ENCODE results near the gene SUSD5.
A peak's percentile ranks its signal among the peaks of the same experiment; 100 is the strongest.
"Not testable (repeated sequence)": the region's sequence is repeated elsewhere in the genome, so short reads cannot be mapped to it uniquely, and the experiment has no call there.

The SUSD5 gene

DNA sequence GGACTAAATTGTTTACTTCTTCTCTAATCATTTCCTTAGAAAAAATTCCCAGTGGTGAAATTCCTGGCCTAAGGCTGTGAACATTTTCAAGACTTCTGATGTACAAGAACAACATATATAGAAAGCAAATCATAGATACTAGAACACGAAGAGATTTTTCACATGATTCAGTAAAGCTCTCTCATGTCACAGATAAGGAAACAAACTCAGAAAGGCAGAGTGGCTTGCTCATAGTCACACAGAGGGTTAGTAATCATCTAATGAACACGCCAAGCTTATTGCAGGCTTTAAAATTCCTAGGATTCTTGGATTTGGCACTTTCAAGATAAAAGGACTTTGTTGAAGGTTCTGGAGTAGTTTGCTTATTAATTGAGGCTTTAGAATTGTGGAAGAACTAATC lies 78.6 kb downstream of the SUSD5 start:
- no peak for DNase-seq
- Histone ChIP-seq H3K4me3 (ENCODE audit: low read depth, low read length) (no peak overlapping the region), H3K9me3 (ENCODE audit: severe bottlenecking) (no peaks in the 10 kb centered on the region), H3K27me3 (ENCODE audit: insufficient read depth, low read depth, severe bottlenecking) (no peaks in the 10 kb centered on the region), H3K36me3 (peaks cover 7% of the 10 kb centered on the region), H3K27ac (no peak overlapping the region)
- TF ChIP-seq, protein P1, sequence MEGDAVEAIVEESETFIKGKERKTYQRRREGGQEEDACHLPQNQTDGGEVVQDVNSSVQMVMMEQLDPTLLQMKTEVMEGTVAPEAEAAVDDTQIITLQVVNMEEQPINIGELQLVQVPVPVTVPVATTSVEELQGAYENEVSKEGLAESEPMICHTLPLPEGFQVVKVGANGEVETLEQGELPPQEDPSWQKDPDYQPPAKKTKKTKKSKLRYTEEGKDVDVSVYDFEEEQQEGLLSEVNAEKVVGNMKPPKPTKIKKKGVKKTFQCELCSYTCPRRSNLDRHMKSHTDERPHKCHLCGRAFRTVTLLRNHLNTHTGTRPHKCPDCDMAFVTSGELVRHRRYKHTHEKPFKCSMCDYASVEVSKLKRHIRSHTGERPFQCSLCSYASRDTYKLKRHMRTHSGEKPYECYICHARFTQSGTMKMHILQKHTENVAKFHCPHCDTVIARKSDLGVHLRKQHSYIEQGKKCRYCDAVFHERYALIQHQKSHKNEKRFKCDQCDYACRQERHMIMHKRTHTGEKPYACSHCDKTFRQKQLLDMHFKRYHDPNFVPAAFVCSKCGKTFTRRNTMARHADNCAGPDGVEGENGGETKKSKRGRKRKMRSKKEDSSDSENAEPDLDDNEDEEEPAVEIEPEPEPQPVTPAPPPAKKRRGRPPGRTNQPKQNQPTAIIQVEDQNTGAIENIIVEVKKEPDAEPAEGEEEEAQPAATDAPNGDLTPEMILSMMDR (IDR thresholded peaks at IDR 0.05; ENCODE audit: low read depth, low read length) = no peak

DNA sequence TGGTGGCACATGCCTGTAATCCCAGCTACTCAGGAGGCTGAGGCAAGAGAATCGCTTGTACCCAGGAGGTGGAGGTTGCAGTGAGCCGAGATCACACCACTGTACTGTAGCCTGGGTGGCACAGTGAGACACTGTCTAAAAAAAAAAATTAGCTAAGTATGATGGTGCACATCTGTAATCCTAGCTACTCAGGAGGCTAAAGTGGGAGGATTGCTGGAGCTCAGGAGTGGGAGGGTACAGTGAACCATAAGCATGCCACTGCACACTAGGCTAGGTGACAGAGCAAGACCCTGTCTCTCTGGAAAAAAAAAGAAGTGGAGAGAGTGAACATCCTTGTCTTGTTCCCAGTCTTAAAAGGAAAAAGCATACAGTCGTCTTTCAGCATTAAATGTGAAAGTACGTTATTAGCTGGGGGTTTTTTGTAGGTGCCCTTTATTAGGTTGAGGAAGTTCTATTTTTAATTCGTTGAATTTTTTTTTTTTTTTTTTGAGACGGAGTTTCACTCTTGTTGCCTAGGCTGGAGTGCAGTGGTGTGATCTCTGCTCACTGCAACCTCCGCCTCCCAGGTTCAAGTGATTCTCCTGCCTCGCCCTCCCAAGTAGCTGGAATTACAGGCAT lies 79.5 kb downstream of the SUSD5 start:
- H3K4me3 ChIP-seq (ENCODE audit: low read depth, low read length); H3K27me3 ChIP-seq (ENCODE audit: insufficient read depth, low read depth, severe bottlenecking): not testable (repeated sequence)

DNA sequence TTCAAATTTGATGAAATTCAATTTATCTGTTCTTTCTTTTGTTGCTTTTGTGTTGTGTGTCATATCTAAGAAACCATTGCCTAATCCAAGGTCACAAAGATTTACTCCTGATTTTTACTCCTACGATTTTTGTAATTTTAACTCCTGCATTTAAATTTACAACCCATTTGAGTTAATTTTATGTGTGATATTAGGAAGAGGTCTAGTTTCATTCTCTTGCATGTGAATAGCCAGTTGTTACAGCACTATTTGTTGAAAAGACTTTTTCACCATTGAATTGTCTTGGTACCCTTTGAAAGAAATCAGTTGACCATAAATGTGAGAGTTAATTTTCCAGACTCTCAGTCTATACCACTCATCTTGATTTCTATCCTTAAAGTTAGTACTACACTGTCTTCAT lies 80.9 kb downstream of the SUSD5 start:
- no peak overlapping the region for H3K27ac ChIP-seq
- DNase-seq = no peak
- no peaks in the 10 kb centered on the region for H3K27me3 ChIP-seq (ENCODE audit: insufficient read depth, low read depth, severe bottlenecking)
- TF ChIP-seq, protein P1 (IDR thresholded peaks at IDR 0.05; ENCODE audit: low read depth, low read length) = no peak
- H3K4me3 ChIP-seq (ENCODE audit: low read depth, low read length) = no peak overlapping the region
- H3K9me3 ChIP-seq (ENCODE audit: severe bottlenecking) = no peaks in the 10 kb centered on the region
- H3K36me3 ChIP-seq = peaks cover 21% of the 10 kb centered on the region

More for the DNA sequence above, 79.5 kb downstream of the SUSD5 start:
- H3K9me3 ChIP-seq (ENCODE audit: severe bottlenecking); H3K27ac ChIP-seq; DNase-seq: not testable (repeated sequence)
- peaks cover 14% of the 10 kb centered on the region for H3K36me3 ChIP-seq

DNA sequence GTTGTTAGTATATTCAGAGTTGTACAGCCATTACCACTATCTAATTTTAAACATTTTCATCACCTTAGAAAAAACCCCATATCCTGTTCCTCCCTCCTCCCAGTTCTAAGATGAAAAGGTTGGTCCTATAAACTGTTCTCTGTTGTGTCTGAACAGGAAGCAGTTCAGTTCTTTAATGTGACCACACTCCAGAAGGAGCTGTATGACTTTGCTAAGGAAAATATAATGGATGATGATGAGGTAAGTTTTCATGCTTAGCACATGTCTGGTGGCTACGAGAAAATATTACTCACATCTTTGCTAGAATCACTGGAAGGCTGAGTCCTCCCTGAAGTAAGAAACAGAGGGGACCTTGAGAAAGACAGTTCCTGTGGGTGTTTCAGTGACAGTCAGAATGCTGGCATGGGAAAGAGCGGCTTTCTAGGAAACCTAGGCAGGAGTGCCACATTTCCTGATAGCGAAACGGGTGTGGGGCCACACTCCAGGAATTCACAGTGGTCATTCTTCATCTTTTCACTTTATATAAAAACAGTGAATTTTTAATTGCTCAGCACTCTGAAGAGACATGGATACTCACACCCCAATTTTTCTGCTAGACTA lies 84.5 kb downstream of the SUSD5 start:
- H3K36me3 ChIP-seq = peaks cover 30% of the 10 kb centered on the region
- no peak overlapping the region for H3K27ac ChIP-seq
- no peaks in the 10 kb centered on the region for H3K9me3 ChIP-seq (ENCODE audit: severe bottlenecking)
- H3K27me3 ChIP-seq (ENCODE audit: insufficient read depth, low read depth, severe bottlenecking) = no peaks in the 10 kb centered on the region
- TF ChIP-seq, protein P1 (IDR thresholded peaks at IDR 0.05; ENCODE audit: low read depth, low read length) = no peak
- no peak overlapping the region for H3K4me3 ChIP-seq (ENCODE audit: low read depth, low read length)
- DNase-seq = no peak

DNA sequence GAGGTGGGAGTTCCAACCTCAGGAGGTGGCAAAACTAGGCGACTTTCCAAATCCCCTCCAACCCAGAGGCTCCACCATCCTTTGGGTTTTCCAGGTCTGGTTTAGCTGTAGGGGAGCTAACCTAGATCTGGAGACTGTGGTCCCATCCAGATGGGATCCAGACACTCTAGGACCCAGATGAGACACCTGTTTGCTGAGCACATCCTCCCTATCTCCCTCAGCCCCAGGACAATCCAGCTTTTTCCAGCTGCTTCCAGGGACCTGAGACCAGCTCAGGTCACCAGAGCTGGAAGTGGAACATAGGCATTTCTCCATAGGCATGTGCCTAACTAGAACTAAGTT lies 86.6 kb downstream of the SUSD5 start:
- H3K27me3 ChIP-seq (ENCODE audit: insufficient read depth, low read depth, severe bottlenecking) = no peaks in the 10 kb centered on the region
- no peak for DNase-seq
- no peaks in the 10 kb centered on the region for H3K9me3 ChIP-seq (ENCODE audit: severe bottlenecking)
- peaks cover 30% of the 10 kb centered on the region for H3K36me3 ChIP-seq
- TF ChIP-seq, protein P1 (IDR thresholded peaks at IDR 0.05; ENCODE audit: low read depth, low read length) = no peak
- no peak overlapping the region for H3K27ac ChIP-seq
- no peak overlapping the region for H3K4me3 ChIP-seq (ENCODE audit: low read depth, low read length)

DNA sequence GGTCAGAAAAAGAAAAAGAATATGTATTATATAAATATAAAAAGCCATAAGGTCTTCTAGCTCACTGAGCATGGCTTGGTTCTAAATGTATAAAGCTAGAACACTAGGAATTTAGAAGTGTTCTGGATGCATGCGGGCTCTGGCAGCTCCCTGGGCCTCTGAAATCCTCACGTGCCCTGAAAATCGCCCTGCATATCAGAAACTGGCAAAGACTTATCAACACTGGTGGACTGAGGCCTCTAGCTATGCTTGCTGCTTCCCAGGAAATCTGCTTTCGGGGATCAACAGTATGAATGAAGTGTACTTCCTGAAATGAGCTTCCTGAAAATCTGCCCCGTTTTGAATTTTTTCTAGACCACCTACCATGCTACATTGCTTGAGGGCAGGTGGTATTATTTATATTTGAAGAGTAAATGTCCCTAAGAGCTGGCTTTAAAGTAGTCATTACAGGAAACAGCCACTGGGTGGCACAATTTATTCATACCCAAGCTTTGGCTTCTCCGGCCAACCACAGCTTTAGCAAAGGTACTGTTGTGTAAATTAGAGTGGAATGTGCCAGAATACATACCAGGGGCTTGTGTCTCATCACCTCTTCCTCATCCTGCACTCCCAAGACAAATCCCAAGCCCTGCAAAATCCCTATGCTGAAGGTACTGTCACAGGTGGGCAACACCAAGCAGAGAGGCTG lies 87.1 kb downstream of the SUSD5 start:
- Histone ChIP-seq H3K9me3 (ENCODE audit: severe bottlenecking) (no peaks in the 10 kb centered on the region), H3K27ac (no peak overlapping the region), H3K4me3 (ENCODE audit: low read depth, low read length) (no peak overlapping the region), H3K27me3 (ENCODE audit: insufficient read depth, low read depth, severe bottlenecking) (no peaks in the 10 kb centered on the region), H3K36me3 (peaks cover 33% of the 10 kb centered on the region)
- DNase-seq = peak; percentile 46
- TF ChIP-seq, protein P1 (IDR thresholded peaks at IDR 0.05; ENCODE audit: low read depth, low read length) = peak; percentile 44

Measured in WERI-Rb-1 (cell line).